Smooth muscle cell (in vitro differentiated cells): Measurements from ENCODE around the gene STON2. TPM values are rescaled to one million over a fixed set of nuclear protein-coding genes. Genes with fewer than 3 reads are reported as not detected.
"Not testable (repeated sequence)": the region's sequence is repeated elsewhere in the genome, so short reads cannot be mapped to it uniquely, and the experiment has no call there.

ENCODE experiments used
- DNase-seq: peaks from one replicate; lab custom pipeline; 2025; ENCODE audit not compliant: unreplicated experiment; lab: John Stamatoyannopoulos, UW
- H2AFZ ChIP-seq: fragments of 200-600 bp; sonication (generic); 2 replicates; pipeline ENCODE4 v1.6.0; 2016; ENCODE audit warnings: antibody characterized with exemption, low read depth, mild to moderate bottlenecking
- H3F3A ChIP-seq: fragments of 200-600 bp; sonication (generic); 2 replicates; pipeline ENCODE4 v1.6.0; 2017; ENCODE audit warnings: antibody characterized with exemption, low read depth
- H3K27ac ChIP-seq: fragments of 200-600 bp; sonication (generic); 2 replicates; pipeline ENCODE4 v1.5.1; 2016; ENCODE audit warnings: low read depth, mild to moderate bottlenecking
- H3K27me3 ChIP-seq: fragments of 200-600 bp; sonication (generic); 2 replicates; pipeline ENCODE4 v1.6.1; 2016; ENCODE audit warnings: low read depth, mild to moderate bottlenecking
- H3K36me3 ChIP-seq: fragments of 200-600 bp; sonication (generic); 2 replicates; pipeline ENCODE4 v1.5.1; 2016; ENCODE audit warnings: low read depth
- H3K4me1 ChIP-seq: fragments of 200-600 bp; sonication (generic); 2 replicates; pipeline ENCODE4 v1.5.1; 2016; ENCODE audit warnings: low read depth
- H3K4me2 ChIP-seq: fragments of 200-600 bp; sonication (generic); 2 replicates; pipeline ENCODE4 v1.6.0; 2016; ENCODE audit warnings: mild to moderate bottlenecking
- H3K4me3 ChIP-seq: fragments of 200-600 bp; sonication (generic); 2 replicates; pipeline ENCODE4 v1.5.1; 2016; ENCODE audit warnings: mild to moderate bottlenecking
- H3K79me2 ChIP-seq: fragments of 200-600 bp; sonication (generic); 2 replicates; pipeline ENCODE4 v1.6.0; 2016; ENCODE audit warnings: low read depth, mild to moderate bottlenecking
- H3K9ac ChIP-seq: fragments of 200-600 bp; sonication (generic); 2 replicates; pipeline ENCODE4 v1.6.0; 2016; ENCODE audit warnings: low read depth
- H3K9me3 ChIP-seq: fragments of 200-600 bp; sonication (generic); replicated peaks from 2 replicates; pipeline ENCODE4 v1.5.1; 2016; ENCODE audit warnings: low read depth
- H4K20me1 ChIP-seq: fragments of 200-600 bp; sonication (generic); 2 replicates; pipeline ENCODE4 v1.6.0; 2016; ENCODE audit warnings: low read depth
- CTCF ChIP-seq: fragments of 200-600 bp; sonication (generic); IDR thresholded peaks from 2 replicates; pipeline ENCODE4 v1.5.1; 2017; ENCODE audit warnings: borderline replicate concordance, mild to moderate bottlenecking, antibody characterized with exemption; ENCODE audit not compliant: insufficient read depth, poor library complexity, severe bottlenecking
- WGBS: methylation state at CpG from one replicate; pipeline ENCODE4 v1.1.7; 2016; ENCODE audit warnings: low lambda C conversion rate; 5-methylcytosine and 5-hydroxymethylcytosine counted together
- polyA plus RNA-seq: library from polyadenylated mRNA; unstranded; fragments of >200 nt; fragmentation: Nextera tagmentation; extraction: Ambion mirVana; gene quantifications from 2 replicates; pipeline ENCODE4 v1.2.1, GENCODE V29; 2016
- total RNA-seq: library from RNA; depleted of rRNA; stranded (reverse); fragments of >200 nt; gene quantifications from 2 replicates; pipeline ENCODE4 v1.2.3, GENCODE V29; 2014

STON2 gene
- total and polyA plus RNA-seq, 2 experiments from 2014 or later: 1.7 to 43.6 TPM

GRCh38 chr14:81246461-81247270 lies 153.5 kb downstream of the STON2 start:
- Histone ChIP-seq H2AFZ (no peak overlapping the region), H3K4me1 (no peaks in the 10 kb centered on the region), H3K4me3 (no peak overlapping the region), H3K4me2 (no peak overlapping the region), H3K9me3 (no peaks in the 10 kb centered on the region), H4K20me1 (no peaks in the 10 kb centered on the region), H3K27me3 (no peaks in the 10 kb centered on the region), H3K79me2 (no peaks in the 10 kb centered on the region), H3F3A (no peaks in the 10 kb centered on the region), H3K27ac (no peak overlapping the region), H3K9ac (no peak overlapping the region), H3K36me3 (no peaks in the 10 kb centered on the region)
- TF ChIP-seq CTCF: no peak
- no peak for DNase-seq
- WGBS: 95% methylated on average over 19 of the region's 19 CpGs

DNA sequence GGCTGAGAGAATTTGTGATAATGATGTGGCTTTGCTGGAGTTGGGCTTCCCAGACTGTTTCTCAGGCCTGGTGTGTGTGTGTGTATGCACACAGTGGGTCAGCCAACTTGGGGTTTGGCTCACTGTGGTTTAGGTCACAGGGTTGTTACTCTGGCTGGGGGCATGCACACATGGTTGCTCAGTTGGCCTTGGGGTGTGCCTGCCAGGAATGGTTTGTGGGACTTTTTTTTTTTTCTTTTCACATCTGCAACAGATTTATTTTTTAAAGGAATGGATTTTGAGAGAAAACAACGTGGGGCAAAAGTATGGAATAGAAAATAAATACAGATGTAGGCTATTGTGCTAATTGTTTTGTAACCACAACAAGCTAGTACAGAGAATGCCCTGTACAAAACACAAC lies 154.4 kb downstream of the STON2 start:
- Histone ChIP-seq H3K4me3 (no peak overlapping the region), H3K9me3 (no peaks in the 10 kb centered on the region), H3K27me3 (no peaks in the 10 kb centered on the region), H4K20me1 (no peaks in the 10 kb centered on the region), H3K4me2 (no peak overlapping the region), H2AFZ (no peak overlapping the region), H3F3A (no peaks in the 10 kb centered on the region), H3K79me2 (no peaks in the 10 kb centered on the region), H3K9ac (no peak overlapping the region), H3K4me1 (no peaks in the 10 kb centered on the region), H3K27ac (no peak overlapping the region), H3K36me3 (no peaks in the 10 kb centered on the region)
- no peak for DNase-seq
- WGBS: 68% methylated on average over 1 of the region's 1 CpG
- TF ChIP-seq CTCF: no peak

GRCh38 chr14:81244431-81244830 lies 155.7 kb downstream of the STON2 start:
- H3K4me3 ChIP-seq, DNase-seq, H3K27ac ChIP-seq, H3K36me3 ChIP-seq, H3K9ac ChIP-seq, H3K4me2 ChIP-seq, H3K79me2 ChIP-seq, H3K27me3 ChIP-seq, H3F3A ChIP-seq, H2AFZ ChIP-seq, H3K4me1 ChIP-seq, H4K20me1 ChIP-seq, H3K9me3 ChIP-seq: not testable (repeated sequence)
- 94% methylated on average over 23 of the region's 28 CpGs for WGBS

- no peaks in the 10 kb centered on the region for H3K27me3 ChIP-seq
- H3K4me2 ChIP-seq: no peak overlapping the region
- no peak overlapping the region for H2AFZ ChIP-seq
- no peaks in the 10 kb centered on the region for H3K4me1 ChIP-seq
- no peak overlapping the region for H3K27ac ChIP-seq
- no peaks in the 10 kb centered on the region for H3F3A ChIP-seq
- no peak for DNase-seq
- H4K20me1 ChIP-seq: no peaks in the 10 kb centered on the region
- H3K9ac ChIP-seq: no peak overlapping the region
- no peaks in the 10 kb centered on the region for H3K9me3 ChIP-seq
- no peak overlapping the region for H3K4me3 ChIP-seq
- TF ChIP-seq CTCF: no peak
- no peaks in the 10 kb centered on the region for H3K36me3 ChIP-seq
- 76% methylated on average over 2 of the region's 2 CpGs for WGBS
- no peaks in the 10 kb centered on the region for H3K79me2 ChIP-seq
Measured at GRCh38 chr14:81243499-81243898, 156.6 kb downstream of the STON2 start.

DNA sequence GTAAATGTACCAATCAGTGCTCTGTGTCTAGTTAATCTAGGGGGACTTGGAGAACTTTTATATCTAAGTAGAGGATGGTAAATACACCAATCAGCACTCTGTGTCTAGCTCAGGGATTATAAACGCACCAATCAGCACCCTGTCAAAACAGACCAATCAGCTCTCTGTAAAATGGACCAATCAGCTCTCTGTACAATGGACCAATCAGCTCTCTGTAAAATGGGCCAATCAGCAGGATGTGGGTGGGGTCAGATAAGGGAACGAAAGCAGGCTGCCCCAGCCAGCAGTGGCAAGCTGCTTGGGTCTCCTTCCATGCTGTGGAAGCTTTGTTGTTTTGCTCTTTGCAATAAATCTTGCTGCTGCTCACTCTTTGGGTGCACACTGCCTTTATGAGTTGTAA lies 163.3 kb downstream of the STON2 start:
- not testable (repeated sequence) for H4K20me1 ChIP-seq, DNase-seq, H3K4me2 ChIP-seq, H3K79me2 ChIP-seq, H3K27me3 ChIP-seq, H3K27ac ChIP-seq, H3K4me1 ChIP-seq, H2AFZ ChIP-seq, H3K9ac ChIP-seq, H3F3A ChIP-seq, H3K9me3 ChIP-seq, H3K4me3 ChIP-seq, H3K36me3 ChIP-seq
- WGBS: 87% methylated on average over 2 of the region's 2 CpGs
